Thyroid gland (tissue), 4 donors: ENCODE measurements around the gene RNASEH2B. TPM values are rescaled to one million over a fixed set of nuclear protein-coding genes. Genes with fewer than 3 reads are reported as not detected.

ENCODE experiments used
- DNase-seq, 2 donors: peaks; one replicate each; pipeline ENCODE4 v3.0.0-alpha.2; 2019
- H3K27ac ChIP-seq, 3 donors: fragments of 200-600 bp; sonication (generic); 1 replicate in 2 of 3; 2 replicates in 1 of 3; pipeline ENCODE4 v1.5.1; 2016 to 2019; ENCODE audit warnings: mild to moderate bottlenecking in 1 of 3, moderate library complexity in 1 of 3
- H3K27me3 ChIP-seq: fragments of 200-600 bp; sonication (generic); one replicate; pipeline ENCODE4 v1.5.1; 2019
- H3K36me3 ChIP-seq, 2 donors: fragments of 200-600 bp; sonication (generic); one replicate each; pipeline ENCODE4 v1.5.1; 2016 to 2019
- H3K4me1 ChIP-seq, 2 donors: fragments of 200-600 bp; sonication (generic); one replicate each; pipeline ENCODE4 v1.5.1; 2017 to 2019
- H3K4me3 ChIP-seq, 3 donors: fragments of 200-600 bp; sonication (generic); replicated peaks in 1 of 3; 1 replicate in 2 of 3; 2 replicates in 1 of 3; pipeline ENCODE4 v1.5.1; 2016; ENCODE audit warnings: mild to moderate bottlenecking in 1 of 3
- H3K9me3 ChIP-seq: fragments of 200-600 bp; sonication (generic); one replicate; pipeline ENCODE4 v1.5.1; 2017
- CTCF ChIP-seq, 6 experiments: fragments of 200-600 bp in 3 of 6; fragments of 450-650 bp in 3 of 6; sonication (generic) in 3 of 6; IDR thresholded peaks; one replicate each; pipeline ENCODE4 v1.5.1; 2016 to 2019; ENCODE audit warnings: antibody characterized with exemption in 6 of 6, mild to moderate bottlenecking in 2 of 6, inconsistent platforms in 1 of 6, moderate library complexity in 1 of 6
- POLR2A ChIP-seq, 2 donors: fragments of 450-650 bp; IDR thresholded peaks; one replicate each; pipeline ENCODE4 v1.6.1; 2017; ENCODE audit warnings: antibody characterized with exemption in 2 of 2, mild to moderate bottlenecking in 2 of 2, moderate library complexity in 1 of 2
- WGBS, 2 donors: methylation state at CpG; one replicate each; pipeline ENCODE4 v1.1.5; 2017; 5-methylcytosine and 5-hydroxymethylcytosine counted together
- intact Hi-C: fragments of 100-400 bp; cut with DNase I; formaldehyde crosslinking; loops from one replicate; pipeline ENCODE4 v1.15.1; 2023
- total RNA-seq, 4 donors: library from RNA; depleted of rRNA; stranded (reverse); fragments of >200 nt; gene quantifications; one replicate each; pipeline ENCODE4 v1.2.3, GENCODE V29; 2016

The RNASEH2B gene
- total RNA-seq, 4 donors from 2014 or later: 51.5 to 116 (median 79.8) TPM

GRCh38 chr13:50991579-50992521 is 82.3 kb downstream of the RNASEH2B start:
- Histone ChIP-seq H3K36me3 (no peaks in the 10 kb centered on the region), H3K27me3 (no peaks in the 10 kb centered on the region), H3K27ac (no peak overlapping the region), H3K4me1 (no peaks in the 10 kb centered on the region), H3K4me3 (no peak overlapping the region), H3K9me3 (no peaks in the 10 kb centered on the region)
- DNase-seq: no peak
- WGBS, 2 donors: 79 to 80% methylated on average over 5 to 6 of the region's 6 CpGs
- intact Hi-C loops: no loop called here
- TF ChIP-seq POLR2A (IDR thresholded peaks at IDR 0.05): no peak
- no peak for TF ChIP-seq CTCF (IDR thresholded peaks at IDR 0.05)

- Histone ChIP-seq H3K27me3 (no peaks in the 10 kb centered on the region), H3K27ac (no peak overlapping the region), H3K4me1 (no peaks in the 10 kb centered on the region), H3K36me3 (no peaks in the 10 kb centered on the region), H3K4me3 (no peak overlapping the region), H3K9me3 (no peaks in the 10 kb centered on the region)
- no peak for DNase-seq
- TF ChIP-seq CTCF (IDR thresholded peaks at IDR 0.05) (no peak), POLR2A (IDR thresholded peaks at IDR 0.05) (no peak)
- 54 to 74% methylated on average over 2 of the region's 2 CpGs for WGBS, 2 donors
- intact Hi-C loops: no loop called here
These were observed 83.8 kb downstream of the RNASEH2B start for GRCh38 chr13:50993371-50993770.

- Histone ChIP-seq H3K4me3 (no peak overlapping the region), H3K27ac (no peak overlapping the region), H3K4me1 (no peaks in the 10 kb centered on the region), H3K36me3 (no peaks in the 10 kb centered on the region), H3K27me3 (no peaks in the 10 kb centered on the region), H3K9me3 (no peaks in the 10 kb centered on the region)
- WGBS, 2 donors: 50 to 56% methylated on average over 3 of the region's 3 CpGs
- DNase-seq: no peak
- intact Hi-C loops: no loop called here
- TF ChIP-seq POLR2A (IDR thresholded peaks at IDR 0.05) (no peak), CTCF (IDR thresholded peaks at IDR 0.05) (no peak)
These were observed 84.3 kb downstream of the RNASEH2B start for GRCh38 chr13:50993934-50994333.

GRCh38 chr13:50994651-50995050 is 85.1 kb downstream of the RNASEH2B start:
- H3K27ac ChIP-seq: no peak overlapping the region
- DNase-seq: no peak
- WGBS, 2 donors: 79 to 81% methylated on average over 9 of the region's 9 CpGs

More at GRCh38 chr13:50994651-50995050, 85.1 kb downstream of the RNASEH2B start:
- intact Hi-C loops: no loop called here
- H3K27me3 ChIP-seq: no peaks in the 10 kb centered on the region
- TF ChIP-seq POLR2A (IDR thresholded peaks at IDR 0.05) (no peak), CTCF (IDR thresholded peaks at IDR 0.05) (no peak)
- no peaks in the 10 kb centered on the region for H3K9me3 ChIP-seq
- no peak overlapping the region for H3K4me3 ChIP-seq
- no peaks in the 10 kb centered on the region for H3K36me3 ChIP-seq
- no peaks in the 10 kb centered on the region for H3K4me1 ChIP-seq
